Hematopoietic multipotent progenitor cell treated with erythropoietin and hydrocortisone succinate and interleukin-3 and kit ligand, for 6 days (in vitro differentiated cells): ENCODE results near the gene ZMAT3.
"Not testable (repeated sequence)": the region's sequence is repeated elsewhere in the genome, so short reads cannot be mapped to it uniquely, and the experiment has no call there.

ENCODE experiments used
- DNase-seq: peaks from one replicate; pipeline ENCODE4 v3.0.0-alpha.2; 2015

The ZMAT3 gene, protein sequence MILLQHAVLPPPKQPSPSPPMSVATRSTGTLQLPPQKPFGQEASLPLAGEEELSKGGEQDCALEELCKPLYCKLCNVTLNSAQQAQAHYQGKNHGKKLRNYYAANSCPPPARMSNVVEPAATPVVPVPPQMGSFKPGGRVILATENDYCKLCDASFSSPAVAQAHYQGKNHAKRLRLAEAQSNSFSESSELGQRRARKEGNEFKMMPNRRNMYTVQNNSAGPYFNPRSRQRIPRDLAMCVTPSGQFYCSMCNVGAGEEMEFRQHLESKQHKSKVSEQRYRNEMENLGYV

DNA sequence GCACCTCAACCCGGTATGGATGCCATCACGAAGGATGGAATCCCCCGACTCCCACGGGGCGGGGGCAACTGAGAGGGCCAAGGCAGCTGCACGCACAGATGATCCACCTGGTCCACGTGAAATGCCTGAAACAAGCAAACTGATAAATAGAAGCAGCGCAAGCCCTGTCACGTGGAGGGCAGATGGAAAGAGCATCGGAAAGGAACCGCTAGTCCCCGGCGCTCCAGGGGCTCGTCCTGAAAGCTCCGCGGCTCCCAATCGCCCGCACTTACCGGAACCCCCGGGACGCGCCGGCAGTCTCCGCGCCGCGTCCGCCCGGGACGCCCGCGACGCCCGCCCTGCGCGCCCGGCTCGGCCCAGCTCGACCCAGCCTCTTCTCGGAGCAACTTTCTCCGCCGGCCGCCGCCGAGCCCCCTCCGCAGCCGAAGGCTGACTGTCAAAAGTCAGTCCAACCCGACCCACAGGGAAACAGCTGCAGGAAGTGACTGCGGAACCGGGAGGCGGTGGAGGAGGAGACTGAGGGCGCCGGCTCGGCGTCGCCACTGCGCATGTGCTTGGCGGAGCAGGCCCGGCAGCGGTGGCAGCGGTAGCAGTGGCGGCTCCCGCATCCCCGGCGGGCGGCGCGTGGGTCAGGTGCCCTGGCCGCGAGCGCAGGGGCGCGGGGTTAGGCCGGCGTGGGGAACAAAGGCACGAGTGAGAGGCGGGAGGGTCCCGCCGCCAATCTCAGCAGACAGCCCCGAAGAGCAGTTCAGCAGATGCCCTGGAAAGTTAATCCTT is at the start of gene ZMAT3:
ZMAT3 (minus strand) TSS at position 487 of the 777 bp plus-strand sequence. CDS start 4,057 bp downstream, outside the sequence.
- peak; percentile 85 for DNase-seq

DNA sequence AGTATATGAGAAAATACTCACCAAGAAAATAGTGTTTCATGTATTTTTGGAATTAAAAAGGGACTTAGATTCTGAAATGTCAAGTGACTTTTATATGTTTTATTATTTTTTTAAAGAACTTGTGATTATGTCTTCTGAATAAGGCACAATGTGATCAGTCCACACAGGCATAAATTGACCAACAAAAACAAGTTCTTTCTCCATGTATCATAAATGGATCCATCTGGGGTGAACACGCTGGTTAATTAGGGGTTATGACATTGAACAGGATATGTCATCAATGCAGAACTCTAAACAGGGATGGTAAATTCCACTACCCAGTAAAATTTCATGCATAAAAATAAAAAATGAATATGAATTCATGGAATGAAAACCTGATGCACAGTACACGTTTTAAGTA is 45.2 kb upstream of the ZMAT3 start:
- no peak for DNase-seq

DNA sequence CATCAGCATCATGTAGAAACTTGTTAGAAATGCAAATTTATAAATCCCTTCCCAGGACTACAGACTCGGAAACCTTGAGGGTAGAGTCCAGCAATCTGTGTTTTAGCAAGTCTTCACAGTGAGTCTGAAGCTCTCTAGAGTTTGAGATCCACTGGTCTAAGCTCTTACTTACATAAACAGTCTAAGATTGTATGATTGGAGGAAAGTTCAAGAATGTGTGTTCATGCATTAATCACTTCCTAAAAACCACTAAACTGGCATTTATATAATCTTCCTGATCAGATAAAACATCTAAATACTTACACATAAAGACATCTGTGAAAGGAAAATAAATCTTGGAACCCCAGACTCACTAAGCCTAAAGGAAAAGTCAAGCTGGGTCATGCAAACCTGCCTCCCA is 43.8 kb upstream of the ZMAT3 start:
- DNase-seq, result not testable (repeated sequence)

DNA sequence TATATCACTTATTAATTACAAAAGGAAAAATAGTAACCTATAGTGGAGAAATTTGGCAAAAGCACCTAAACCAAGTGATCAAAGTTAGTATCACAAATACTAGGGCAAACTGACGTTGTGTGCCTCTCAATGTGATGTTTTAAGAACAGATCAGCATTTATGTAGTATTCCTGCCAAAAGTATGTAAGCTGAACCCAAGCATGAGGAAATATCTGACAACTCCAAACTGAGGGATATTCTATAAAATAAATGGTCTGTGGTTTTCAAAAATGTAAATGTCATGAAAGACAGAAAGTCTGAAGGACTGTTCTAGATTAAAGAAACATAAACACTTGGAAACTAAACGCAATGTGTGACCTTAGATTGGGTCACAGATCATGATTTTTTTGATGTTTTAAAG is 42.3 kb upstream of the ZMAT3 start:
- DNase-seq, result no peak

DNA sequence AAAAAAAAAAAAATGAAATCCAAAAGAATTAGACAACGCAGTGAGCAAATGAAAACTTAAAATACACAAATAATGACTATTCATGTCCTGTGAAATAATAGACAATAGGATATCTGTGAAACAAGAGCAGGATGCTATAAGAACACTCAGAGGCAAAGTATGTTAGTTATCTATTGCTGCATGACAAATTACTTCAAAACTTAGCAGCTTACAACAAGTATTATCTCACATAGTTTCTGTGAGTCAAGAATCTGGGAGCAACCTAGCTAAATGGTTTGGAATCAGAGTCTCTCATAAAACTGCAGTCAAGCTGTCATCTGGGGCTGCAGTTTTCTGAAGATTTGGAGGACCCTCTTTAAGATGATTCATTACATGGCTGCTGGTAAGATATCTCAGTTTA is 36.5 kb upstream of the ZMAT3 start:
- no peak for DNase-seq

DNA sequence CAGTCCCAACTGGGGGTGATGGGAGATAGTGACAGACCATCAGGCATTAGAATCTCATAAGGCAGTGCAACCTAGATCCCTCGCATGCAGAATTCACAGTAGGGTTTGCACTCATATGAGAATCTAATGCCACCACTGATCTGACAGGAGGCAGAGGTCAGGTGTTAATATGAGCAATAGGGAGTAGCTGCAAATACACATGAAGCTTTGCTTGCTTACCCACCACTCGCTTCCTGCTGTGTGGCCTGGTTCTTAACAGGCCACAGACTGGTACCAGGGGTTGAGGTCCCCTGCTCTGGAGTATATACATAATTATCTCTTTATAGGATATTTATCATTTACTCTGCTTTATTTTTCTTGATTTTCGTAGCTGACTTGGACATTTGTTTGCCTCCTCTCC is 36.0 kb upstream of the ZMAT3 start:
- DNase-seq, result no peak

DNA sequence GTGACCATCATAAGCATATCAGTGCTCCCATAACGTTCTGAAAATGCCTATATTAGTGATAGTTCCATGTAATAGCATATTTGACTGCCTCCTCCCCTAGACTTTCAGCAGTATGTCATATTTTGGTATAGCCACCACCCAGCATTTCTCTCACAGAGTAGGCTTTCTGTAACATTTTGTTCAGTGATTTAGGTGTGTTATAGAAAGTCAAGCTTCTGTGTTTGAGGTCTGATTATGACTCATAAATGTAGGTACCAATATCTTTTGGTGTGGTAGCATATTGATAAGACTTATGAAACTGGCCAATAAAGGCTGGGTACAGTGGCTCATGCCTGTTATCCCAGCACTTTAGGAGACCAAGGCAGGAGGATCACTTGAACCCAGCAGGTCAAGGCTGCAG is 34.3 kb upstream of the ZMAT3 start:
- DNase-seq, result no peak

DNA sequence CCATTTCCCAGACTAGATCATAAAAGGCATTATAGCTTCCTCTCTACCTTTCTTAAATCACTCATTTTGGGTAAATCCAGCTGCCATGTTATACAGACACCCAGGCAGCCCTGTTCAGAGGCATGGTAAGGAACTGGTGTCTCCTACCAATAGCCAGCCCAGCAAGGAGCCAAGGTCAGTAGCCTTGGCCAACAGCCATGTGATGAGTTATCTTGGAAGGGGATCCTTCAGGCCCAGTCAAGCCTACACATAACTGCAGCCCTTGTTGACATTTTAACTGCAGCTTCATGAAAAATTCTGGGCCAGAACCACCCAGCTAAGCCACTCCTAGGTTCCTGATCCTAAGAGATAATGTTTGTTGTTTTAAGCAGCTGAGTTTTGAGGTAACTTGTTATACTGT is 29.0 kb upstream of the ZMAT3 start:
- DNase-seq, result peak; percentile 17

DNA sequence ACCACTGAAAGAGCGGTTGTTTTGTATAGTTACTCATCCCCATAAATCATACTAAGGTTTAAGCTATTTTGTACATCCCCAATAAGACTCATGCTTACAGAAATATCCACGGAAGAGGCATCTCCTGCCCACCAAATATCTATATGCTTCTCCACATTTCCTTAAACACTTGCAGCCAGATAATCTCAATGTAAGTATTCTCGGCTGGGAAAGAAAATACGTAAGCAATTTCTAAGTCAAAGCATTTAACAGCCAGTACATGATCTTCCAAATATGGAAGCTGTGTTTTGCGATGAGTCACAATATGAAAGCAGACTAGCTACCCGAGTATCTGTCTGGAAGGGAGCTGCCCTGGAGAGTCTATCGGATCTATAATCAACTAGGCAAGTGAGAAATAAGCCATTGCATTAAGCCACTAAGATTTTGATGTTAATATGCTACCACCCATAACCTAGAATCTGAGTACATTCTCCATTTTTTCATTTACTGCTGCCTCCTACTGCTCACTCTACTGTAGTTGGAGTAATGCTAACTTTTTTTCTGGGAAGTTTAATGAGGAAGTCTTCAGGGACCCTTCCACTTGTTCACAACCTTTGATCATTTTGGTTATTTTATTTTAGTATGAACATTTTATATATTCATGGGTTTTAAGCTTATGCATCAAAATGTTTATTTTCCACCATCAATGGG is 26.9 kb upstream of the ZMAT3 start:
- DNase-seq, result no peak

DNA sequence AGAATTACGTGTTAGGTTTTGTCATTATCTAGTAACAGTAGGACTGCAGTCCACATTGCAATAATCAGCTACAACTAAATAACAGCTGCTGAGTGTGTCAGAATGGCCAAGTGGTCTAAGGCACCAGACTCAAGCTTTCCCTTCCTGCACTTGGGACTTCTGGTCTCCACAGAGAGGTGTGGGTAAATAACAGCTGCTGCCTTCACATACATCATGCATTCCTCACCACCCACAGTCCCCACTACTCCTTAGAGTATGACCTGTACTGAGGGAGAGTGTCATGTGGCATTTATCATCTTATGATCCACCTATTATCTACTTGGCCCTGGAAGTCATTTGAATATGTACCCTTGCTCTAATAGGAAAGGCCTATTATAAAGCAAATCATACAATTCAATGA is 22.2 kb upstream of the ZMAT3 start:
- DNase-seq, result no peak

DNA sequence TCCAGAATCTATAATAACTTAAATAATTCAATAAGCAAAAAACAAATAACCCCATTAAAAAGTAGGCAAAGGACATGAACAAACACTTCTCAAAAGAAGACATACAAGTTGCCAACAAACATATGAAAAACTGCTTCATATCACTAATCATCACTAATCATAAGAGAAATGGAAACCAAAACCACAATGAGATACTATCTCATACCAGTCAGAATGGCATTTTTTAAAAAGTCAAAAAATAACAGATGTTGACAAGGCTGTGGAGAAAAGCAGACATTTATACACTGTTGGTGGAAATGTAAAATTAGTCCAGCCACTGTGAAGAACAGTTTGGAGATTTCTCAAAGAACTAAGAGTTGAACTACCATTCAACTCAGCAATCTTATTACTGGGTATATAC is 19.5 kb upstream of the ZMAT3 start:
- DNase-seq, result peak; percentile 18

DNA sequence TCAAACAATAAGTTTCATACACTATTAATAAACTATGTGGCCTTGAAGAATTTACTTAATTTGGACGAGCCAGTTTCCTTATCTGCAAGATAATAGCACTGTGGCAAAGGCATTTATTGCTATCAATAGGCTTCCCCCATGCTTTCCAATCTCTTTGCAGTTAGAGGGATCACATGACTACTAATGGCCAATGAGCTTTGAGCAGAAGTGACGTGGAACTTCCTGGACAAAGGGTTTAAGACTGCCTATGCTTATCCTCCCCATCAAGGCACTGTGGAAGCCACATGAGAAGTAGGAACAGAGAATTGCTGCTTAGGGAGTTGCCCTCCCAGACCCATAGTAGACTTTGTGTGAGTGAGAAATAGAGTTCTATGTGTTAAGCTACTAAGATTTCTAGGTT is 16.7 kb upstream of the ZMAT3 start:
- DNase-seq, result peak; percentile 21

DNA sequence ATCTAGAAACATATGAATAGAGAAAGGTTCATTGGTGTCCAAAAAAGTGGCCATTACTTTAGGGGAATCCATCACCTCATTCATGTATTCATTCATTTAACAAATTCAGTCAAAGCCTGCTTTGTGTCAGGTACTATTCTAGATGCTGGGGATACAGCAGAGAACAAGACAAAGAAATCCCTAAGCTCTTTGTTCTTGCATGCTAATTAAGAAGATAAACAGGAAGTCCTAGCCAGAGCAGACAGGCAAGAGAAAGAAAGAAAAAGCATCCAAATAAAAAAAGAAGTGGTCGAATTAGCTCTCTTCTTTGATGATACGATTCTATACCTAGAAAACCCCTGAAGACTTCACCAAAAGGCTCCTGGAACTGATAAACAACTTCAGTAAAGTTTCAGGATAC is 12.4 kb upstream of the ZMAT3 start:
- no peak for DNase-seq

DNA sequence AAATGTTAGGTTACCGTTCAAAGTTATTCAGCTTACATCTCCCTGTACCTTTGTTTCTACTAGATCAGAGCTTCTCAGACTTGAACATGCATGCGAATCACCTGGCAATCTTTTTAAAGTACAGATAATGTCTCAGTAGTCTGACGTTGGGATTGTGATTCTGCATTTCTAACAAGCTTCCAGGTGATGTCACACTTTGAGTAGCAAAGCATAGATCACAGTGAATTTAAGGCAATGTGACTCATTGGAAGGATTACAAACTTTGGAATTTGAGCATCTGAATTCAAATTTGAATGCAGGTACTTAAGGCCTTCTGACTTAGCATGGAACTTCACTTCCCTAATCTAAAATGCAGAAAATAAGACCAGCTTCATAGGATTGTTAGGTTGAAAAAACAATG is 10.8 kb upstream of the ZMAT3 start:
- DNase-seq, result no peak

DNA sequence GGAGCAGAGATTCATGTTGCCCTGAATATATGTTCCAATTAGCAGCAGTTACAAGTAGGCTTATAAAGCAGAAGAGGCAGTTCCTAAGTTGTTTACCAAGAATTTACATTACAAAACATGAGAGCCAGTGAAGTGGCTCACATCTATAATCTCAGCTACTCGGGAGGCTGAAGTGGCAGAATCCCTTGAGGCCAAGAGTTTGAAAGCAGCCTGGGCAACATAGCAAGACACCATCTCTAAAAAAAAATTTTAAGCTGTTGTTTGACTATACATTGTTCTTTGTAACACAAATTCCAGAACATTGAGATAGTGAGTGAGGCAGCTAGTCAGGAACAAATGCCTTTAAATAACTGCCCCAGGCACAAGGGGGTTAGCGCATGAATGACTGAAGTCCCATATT is 10.3 kb upstream of the ZMAT3 start:
- no peak for DNase-seq

DNA sequence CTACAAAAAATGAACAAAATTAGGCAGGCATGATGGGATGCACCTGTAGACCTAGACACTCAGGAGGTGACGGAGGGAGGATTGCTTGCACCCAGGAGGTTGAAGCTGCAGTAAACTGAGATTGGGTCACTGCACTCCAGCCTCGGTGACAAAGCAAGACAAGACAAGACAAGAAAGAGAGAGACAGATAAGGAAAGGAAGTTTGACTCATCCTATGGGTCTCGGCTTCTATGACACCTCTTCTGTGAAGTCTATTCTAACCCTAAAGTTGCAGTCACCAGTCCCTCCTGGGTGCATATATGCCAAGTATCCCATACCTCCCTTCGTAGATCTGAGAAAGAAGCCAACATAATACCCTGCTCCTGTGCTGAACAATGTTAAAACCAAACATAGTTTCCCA is 7.9 kb upstream of the ZMAT3 start:
- DNase-seq, result no peak

DNA sequence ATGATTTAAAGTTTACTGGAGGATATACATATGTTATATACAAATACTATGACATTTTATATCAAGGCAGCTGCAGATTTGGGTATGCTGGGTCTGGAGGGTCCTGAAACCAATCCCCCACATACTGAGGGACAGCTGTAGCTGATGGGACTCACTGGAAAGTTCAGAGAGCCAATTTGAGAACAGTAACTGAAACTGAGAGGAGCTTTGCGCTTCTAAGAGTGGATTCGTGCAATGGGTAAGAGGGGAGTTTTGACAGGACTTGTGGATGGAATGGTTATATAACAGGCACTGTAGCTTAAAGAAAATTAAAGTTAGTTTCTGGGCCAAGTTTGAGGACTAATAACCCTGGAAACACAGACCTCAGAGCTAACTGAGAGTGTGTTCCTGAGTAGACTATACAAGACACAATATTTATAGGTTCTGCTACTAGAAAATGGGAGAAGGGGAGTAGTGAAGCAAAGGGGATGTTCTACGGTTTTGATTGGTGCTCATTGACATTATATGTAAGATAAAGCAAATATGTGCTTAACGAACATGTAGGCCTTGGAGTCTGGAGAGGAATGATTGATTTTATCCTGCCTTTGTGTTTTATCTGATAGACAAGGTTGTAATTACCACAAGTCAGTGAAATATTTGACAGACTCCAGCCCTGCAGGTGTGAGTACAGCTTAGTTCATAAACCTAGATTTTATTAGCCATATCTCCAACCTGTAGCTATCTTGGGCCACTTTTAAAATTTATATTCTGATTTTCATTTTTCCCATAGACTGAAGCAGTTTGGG is 4.8 kb upstream of the ZMAT3 start:
- no peak for DNase-seq

DNA sequence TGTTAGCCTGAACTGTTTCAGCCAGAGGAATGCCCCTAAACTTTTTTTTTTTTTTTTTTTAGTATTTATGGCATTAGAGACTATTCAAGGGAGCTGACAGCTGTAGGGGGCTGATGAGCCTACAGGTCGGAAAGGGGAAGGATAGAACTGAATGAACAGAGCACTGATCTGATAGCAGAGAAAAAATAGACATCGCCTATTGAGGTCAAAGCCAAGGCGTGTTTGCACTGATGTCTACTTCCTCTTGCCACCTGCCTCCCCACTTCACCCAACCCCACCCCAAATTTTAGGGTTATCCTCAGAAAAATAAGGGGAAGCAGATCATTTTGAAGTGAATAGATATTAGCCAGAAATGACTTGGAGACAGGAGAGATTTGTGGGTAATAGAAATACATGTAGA is 3.0 kb upstream of the ZMAT3 start:
- DNase-seq, result peak; percentile 69

DNA sequence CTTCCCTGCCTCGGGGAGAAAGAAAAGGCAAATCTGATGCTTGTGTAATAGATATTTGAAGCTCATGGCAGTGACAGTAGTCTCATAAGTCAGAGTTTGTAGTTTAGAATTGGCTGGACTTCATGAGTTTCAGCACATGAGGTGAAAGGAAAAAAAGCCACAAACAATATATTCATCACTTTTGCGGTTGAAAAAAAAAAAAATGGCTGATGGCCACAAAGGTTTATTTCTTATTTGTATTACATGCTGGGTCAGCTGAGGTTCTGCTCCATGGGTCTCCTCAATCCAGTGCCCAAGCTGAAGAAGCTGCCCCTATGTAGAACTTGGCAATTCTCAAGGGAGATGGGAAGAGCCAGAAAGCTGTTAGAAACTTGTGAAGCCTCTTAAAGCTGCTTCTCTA is 2.2 kb upstream of the ZMAT3 start:
- no peak for DNase-seq

DNA sequence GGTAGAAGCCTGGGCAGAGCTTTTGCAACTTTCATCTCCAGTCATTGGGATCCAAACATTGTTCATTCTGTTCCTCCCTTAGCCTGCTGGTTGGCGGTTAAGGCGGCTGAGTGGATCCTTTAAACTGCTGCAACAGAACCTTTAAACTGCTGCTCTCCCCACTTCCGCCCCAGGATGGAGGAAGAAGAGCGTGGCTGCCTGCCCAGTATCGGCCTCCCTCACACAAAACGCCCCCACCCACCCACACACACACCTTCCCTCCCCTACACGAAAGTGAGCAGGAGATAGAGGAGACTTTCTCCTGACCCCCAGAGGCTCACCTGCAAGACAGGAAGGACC is 460 bp upstream of the ZMAT3 start:
- peak; percentile 55 for DNase-seq

DNA sequence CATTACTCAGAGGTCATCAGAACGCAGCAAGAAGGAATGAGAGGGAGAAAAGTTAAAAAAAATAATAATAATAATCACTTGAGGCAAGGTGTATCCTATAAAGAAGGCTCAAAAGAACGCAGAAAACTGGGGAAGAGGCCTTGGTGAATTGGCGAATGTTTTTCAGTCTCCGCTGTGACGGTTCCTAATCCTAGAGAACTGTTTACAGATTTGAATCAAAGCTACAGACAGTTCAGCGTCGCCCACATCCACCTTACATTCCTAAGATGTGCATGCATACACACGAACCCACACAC is 634 bp downstream of the ZMAT3 start:
- DNase-seq, result peak; percentile 36

DNA sequence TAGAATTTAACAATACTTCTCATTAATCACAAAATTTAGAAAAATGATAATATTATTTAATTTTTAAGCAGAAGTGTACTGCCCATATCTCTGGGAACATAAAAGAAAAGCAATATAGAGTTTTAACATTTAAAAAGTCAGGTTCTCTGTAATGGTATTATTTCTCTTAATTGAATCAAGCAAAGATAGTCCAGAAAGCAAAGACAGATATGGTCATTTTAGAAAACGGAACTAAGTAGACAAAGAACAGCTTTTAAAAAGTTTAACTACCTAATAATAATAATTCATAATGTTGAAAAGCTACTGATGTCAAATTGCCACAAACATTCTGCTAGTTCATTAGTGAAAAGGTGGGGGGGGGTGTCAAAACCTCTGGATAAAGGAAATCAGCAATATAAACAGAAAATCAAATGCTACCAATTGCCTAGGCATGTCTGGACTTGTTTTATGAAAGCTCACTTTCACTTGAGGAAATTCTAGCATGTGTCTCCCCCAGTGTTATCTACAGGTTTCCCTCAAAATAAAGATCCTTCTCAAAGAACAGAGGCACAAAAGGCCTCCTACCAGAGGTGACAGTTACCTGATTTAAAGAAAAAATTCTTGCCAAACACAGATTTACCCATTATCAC is 1.7 kb downstream of the ZMAT3 start:
- DNase-seq, result peak; percentile 26
